ENCODE data around the gene ATG7.

DNA sequence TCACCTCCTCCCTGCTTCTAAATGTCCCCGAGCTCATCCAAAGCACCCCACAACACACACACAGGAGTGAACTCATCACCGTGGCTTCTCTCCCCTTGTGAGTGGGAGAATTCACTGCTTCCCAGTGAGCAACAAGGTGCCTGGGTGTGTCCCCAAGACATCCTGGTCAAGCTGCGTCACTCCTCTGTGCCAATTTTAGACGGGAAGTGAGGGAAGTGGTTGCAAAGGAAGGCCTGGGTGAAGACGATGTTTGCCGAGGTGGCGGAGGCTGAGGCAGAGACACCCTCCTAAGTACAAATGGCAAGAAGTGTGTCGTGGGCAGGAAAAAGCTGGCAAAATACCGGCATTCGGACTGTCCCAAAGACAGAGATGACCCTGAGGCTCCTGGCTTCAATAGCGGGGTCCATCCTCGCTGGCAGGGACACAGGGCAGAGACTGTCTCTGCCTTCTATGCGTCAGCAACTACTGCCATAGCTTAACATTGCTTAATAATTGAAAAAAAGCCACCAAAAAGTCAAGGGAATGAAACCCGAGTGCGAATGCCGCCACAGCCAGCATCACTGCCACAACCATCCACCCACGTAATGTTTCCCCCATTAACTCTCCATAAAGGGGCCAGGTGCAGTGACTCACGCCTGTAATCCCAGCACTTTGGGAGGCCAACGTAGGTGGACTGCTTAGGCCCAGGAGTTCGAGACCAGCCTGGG, 298.7 kb downstream of the ATG7 start:
- TF ChIP-seq, protein P1, sequence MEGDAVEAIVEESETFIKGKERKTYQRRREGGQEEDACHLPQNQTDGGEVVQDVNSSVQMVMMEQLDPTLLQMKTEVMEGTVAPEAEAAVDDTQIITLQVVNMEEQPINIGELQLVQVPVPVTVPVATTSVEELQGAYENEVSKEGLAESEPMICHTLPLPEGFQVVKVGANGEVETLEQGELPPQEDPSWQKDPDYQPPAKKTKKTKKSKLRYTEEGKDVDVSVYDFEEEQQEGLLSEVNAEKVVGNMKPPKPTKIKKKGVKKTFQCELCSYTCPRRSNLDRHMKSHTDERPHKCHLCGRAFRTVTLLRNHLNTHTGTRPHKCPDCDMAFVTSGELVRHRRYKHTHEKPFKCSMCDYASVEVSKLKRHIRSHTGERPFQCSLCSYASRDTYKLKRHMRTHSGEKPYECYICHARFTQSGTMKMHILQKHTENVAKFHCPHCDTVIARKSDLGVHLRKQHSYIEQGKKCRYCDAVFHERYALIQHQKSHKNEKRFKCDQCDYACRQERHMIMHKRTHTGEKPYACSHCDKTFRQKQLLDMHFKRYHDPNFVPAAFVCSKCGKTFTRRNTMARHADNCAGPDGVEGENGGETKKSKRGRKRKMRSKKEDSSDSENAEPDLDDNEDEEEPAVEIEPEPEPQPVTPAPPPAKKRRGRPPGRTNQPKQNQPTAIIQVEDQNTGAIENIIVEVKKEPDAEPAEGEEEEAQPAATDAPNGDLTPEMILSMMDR (IDR thresholded peaks at IDR 0.05): no peak
- TF ChIP-seq POLR2A (IDR thresholded peaks at IDR 0.05) (no peak), POLR2AphosphoS5 (IDR thresholded peaks at IDR 0.05) (no peak), EP300 (IDR thresholded peaks at IDR 0.05) (no peak)
